Progenitor cell of endocrine pancreas (in vitro differentiated cells): Measurements from ENCODE around the gene TCERG1L. TPM values are rescaled to one million over a fixed set of nuclear protein-coding genes. Genes with fewer than 3 reads are reported as not detected.

Source experiments
- DNase-seq: peaks from one replicate; pipeline ENCODE4 v3.0.0; 2021; ENCODE audit warnings: low spot score; ENCODE audit not compliant: unreplicated experiment
- H3K27ac Mint-ChIP-seq: 2 replicates; pipeline ENCODE4 v1.8.0; 2021; ENCODE audit warnings: mild to moderate bottlenecking, moderate library complexity, mixed read lengths
- H3K27me3 Mint-ChIP-seq: 2 replicates; pipeline ENCODE4 v1.8.0; 2021; ENCODE audit warnings: mixed read lengths
- H3K36me3 Mint-ChIP-seq: 2 replicates; pipeline ENCODE4 v1.8.0; 2022; ENCODE audit warnings: mixed read lengths; ENCODE audit not compliant: insufficient read depth
- H3K4me1 Mint-ChIP-seq: 2 replicates; pipeline ENCODE4 v1.8.0; 2021; ENCODE audit warnings: low read depth, mixed read lengths
- H3K4me3 Mint-ChIP-seq: 2 replicates; pipeline ENCODE4 v1.8.0; 2021; ENCODE audit warnings: low read depth, mild to moderate bottlenecking, moderate library complexity, mixed read lengths
- H3K9me3 Mint-ChIP-seq: 2 replicates; pipeline ENCODE4 v1.8.0; 2021; ENCODE audit warnings: low read depth, mixed read lengths
- total RNA-seq: library from RNA; stranded (reverse); gene quantifications from 2 replicates; pipeline ENCODE4 v1.2.1, GENCODE V29; 2021
- TF ChIP-seq, protein P1 (sequence below): fragments of 200-600 bp; sonication (generic); IDR thresholded peaks from one replicate; pipeline ENCODE4 v1.5.0; 2021; ENCODE audit warnings: antibody characterized with exemption, mild to moderate bottlenecking; ENCODE audit not compliant: unreplicated experiment

Gene TCERG1L
- total RNA-seq, 1 donor from 2014 or later, result 0.53 TPM

DNA sequence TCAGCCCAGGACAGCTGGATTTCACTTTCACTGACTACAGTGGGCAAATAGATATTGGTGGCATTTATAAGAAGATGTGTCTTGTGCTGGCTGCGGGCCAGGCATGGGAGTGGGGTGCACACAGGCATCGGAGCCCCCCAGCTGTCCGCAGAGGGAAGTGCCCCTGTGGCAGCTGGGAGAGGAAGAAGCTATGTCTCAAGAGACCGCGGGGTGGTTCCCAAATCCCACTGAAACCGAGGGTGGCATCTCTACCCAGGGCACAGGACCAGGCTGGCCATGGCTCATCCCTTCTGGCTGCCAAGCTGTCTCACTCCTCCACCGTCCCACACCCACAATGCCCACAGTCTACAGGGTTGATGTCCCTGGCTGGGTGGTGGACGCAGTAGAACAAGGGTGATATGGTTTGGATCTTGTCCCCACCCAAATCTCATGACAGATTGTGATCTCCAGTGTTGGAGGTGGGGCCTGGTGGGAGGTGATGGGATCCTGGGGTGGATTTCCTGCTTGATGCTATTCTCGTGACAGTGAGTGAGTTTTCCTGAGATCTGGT, 94.8 kb downstream of the TCERG1L start:
- Mint-ChIP-seq H3K27me3 (peaks cover 14% of the 10 kb centered on the region), H3K9me3 (no peaks in the 10 kb centered on the region), H3K27ac (no peak overlapping the region), H3K4me1 (no peaks in the 10 kb centered on the region), H3K4me3 (no peak overlapping the region), H3K36me3 (no peaks in the 10 kb centered on the region)
- DNase-seq, result no peak
- TF ChIP-seq, protein P1, sequence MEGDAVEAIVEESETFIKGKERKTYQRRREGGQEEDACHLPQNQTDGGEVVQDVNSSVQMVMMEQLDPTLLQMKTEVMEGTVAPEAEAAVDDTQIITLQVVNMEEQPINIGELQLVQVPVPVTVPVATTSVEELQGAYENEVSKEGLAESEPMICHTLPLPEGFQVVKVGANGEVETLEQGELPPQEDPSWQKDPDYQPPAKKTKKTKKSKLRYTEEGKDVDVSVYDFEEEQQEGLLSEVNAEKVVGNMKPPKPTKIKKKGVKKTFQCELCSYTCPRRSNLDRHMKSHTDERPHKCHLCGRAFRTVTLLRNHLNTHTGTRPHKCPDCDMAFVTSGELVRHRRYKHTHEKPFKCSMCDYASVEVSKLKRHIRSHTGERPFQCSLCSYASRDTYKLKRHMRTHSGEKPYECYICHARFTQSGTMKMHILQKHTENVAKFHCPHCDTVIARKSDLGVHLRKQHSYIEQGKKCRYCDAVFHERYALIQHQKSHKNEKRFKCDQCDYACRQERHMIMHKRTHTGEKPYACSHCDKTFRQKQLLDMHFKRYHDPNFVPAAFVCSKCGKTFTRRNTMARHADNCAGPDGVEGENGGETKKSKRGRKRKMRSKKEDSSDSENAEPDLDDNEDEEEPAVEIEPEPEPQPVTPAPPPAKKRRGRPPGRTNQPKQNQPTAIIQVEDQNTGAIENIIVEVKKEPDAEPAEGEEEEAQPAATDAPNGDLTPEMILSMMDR, result no peak

DNA sequence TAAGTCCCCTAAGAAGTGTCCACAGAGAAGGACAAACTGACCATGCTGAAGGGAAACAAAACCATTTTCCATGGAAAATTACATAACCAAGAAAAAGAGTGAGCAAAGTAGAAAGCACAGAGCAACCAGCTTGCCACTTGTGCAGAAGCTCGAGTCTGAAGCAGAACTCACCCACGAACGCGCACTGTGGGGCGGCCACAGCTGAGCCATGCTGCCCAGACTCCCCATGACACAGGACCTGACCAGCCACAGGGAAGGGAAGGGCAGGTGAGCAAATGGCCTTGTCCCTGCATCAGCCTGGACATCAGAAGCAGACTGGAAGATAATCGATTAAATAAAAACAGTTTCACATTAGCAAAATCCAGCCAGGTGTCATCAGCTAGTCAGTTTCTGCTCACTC, 95.7 kb downstream of the TCERG1L start:
- Mint-ChIP-seq H3K4me3 (no peak overlapping the region), H3K4me1 (no peaks in the 10 kb centered on the region), H3K27me3 (peaks cover 11% of the 10 kb centered on the region), H3K27ac (no peak overlapping the region), H3K9me3 (no peaks in the 10 kb centered on the region), H3K36me3 (no peaks in the 10 kb centered on the region)
- TF ChIP-seq, protein P1, result no peak
- no peak for DNase-seq

DNA sequence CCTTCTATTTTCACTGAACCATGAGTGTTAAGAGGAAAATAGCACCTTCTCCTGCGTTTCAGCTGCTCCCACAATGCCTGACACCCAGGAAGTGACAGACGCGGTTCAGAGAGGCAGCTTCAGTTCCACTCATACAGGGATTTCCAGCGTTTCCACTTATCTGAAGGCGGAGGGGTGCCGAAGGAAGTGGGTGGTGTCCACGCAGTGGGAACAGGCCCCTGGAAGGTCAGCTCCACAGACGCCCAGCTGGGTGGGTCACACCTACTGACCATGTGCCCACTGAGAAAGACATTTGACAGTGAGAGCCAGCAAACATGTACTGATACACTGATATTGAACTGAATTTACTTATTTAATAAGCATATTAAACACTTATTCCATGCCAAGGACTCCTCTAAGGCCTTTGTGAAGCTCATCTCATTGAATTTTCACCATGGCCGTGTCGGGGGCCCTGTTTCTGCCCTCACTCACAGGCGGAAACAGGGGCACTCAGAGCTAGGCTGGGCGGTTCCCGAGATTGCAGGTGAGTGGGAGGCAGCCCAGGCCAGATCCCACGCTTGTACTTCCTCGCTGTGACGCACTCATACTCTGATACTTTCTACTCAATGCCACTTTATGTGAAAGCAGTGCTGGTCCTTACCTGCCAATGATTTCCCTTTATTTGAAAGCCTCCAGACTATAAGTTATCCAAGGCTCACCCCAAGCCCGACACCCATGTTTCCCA, 96.8 kb downstream of the TCERG1L start:
- Mint-ChIP-seq H3K9me3 (no peaks in the 10 kb centered on the region), H3K27me3 (peaks cover 11% of the 10 kb centered on the region), H3K36me3 (no peaks in the 10 kb centered on the region), H3K27ac (no peak overlapping the region), H3K4me3 (no peak overlapping the region), H3K4me1 (no peaks in the 10 kb centered on the region)
- DNase-seq, result no peak
- TF ChIP-seq, protein P1, result no peak

DNA sequence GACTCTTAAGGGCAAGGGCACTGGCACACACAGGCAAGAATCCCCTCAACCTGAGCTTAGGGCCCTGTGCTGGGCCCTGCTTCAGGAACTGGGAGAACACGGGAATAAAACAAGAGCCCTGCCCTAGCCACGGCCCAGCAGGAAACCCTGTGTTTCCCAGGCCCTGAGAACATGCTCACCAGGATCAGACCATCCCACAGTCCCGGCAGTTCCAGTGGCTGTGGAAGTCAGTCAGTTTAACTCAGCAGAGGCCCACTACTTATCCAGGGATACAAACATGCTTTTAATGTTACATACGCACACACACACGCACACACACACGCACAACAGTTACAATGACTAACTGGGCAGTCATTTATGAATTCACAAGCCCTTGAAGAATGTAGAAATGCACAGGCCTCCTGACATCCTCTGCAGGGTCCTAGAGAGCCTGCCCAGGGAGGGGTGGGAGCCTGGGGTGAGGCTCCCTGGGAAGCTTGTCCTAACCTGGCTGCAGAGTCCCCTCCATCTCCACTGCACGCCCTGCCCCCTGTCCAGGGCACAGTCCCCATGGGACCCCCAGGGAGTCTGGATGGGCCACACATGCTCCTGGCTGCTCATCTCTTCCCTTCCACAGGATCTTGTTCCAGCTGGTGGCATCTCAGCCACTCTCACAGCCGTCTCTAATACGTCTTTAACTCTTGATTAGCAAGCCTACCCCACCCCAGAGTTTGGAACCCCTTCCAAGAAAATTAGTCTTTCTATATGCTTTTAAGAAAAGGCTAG, 97.6 kb downstream of the TCERG1L start:
- no peak overlapping the region for H3K27ac Mint-ChIP-seq

DNA sequence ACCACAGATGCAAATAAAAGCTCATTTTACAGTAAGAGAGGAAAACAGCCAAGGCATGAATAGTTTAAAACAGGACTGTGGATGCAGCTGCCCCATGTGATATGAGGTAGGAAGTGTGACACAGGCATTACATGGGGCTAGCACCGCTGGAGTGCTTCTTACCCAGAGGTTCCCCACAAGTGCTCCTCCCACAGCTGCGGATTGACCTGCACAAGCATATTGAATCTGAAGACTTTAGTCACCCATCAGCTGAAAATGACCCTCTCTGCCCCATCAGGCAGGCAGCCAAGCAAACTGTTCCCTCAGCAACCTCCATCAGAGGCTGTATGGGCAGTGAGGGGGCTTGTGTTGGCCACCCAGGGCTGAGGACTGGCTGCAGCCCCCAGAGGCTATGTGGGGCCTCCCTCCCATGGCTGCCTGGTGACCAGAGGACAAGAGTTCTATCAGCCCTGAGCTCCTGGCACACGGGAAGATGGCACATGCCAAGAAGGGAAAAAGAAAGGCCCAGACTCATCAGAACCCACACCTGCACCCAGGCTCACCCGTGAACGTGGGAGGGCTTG, 98.7 kb downstream of the TCERG1L start:
- DNase-seq, result no peak
- H3K27me3 Mint-ChIP-seq, result peaks cover 11% of the 10 kb centered on the region

More for the DNA sequence above, 97.6 kb downstream of the TCERG1L start:
- no peaks in the 10 kb centered on the region for H3K9me3 Mint-ChIP-seq
- DNase-seq, result no peak
- H3K4me3 Mint-ChIP-seq, result no peak overlapping the region
- no peaks in the 10 kb centered on the region for H3K36me3 Mint-ChIP-seq
- TF ChIP-seq, protein P1, result no peak
- H3K4me1 Mint-ChIP-seq, result no peaks in the 10 kb centered on the region
- H3K27me3 Mint-ChIP-seq, result peaks cover 11% of the 10 kb centered on the region

More for the DNA sequence above, 98.7 kb downstream of the TCERG1L start:
- Mint-ChIP-seq H3K36me3 (no peaks in the 10 kb centered on the region), H3K4me1 (no peaks in the 10 kb centered on the region), H3K27ac (no peak overlapping the region), H3K9me3 (no peaks in the 10 kb centered on the region), H3K4me3 (no peak overlapping the region)
- TF ChIP-seq, protein P1, result no peak
